Liver (tissue), 9 donors: ENCODE measurements around the gene RNF222. TPM values are rescaled to one million over a fixed set of nuclear protein-coding genes. Genes with fewer than 3 reads are reported as not detected.

Experiments
- DNase-seq: peaks from one replicate; pipeline ENCODE4 v3.0.0-alpha.2; 2017; ENCODE audit warnings: low spot score
- H3K27ac ChIP-seq, 2 donors: one replicate each; pipeline ENCODE4 v1.7.0; 2013; ENCODE audit warnings: inconsistent platforms in 2 of 2, low read length in 2 of 2, control low read depth in 1 of 2, low read depth in 1 of 2, mild to moderate bottlenecking in 1 of 2
- H3K27me3 ChIP-seq, 4 donors: one replicate each; pipeline versions ENCODE4 v1.6.1 to v1.7.0; 2013; ENCODE audit warnings: low read length in 3 of 4, inconsistent platforms in 1 of 4, mild to moderate bottlenecking in 1 of 4, moderate library complexity in 1 of 4; ENCODE audit not compliant: control insufficient read depth in 4 of 4, insufficient read depth in 4 of 4
- H3K36me3 ChIP-seq, 4 donors: one replicate each; pipeline versions ENCODE4 v1.6.1 to v1.7.0; 2013; ENCODE audit warnings: low read length in 3 of 4, mild to moderate bottlenecking in 3 of 4, low read depth in 1 of 4, moderate library complexity in 1 of 4; ENCODE audit not compliant: control insufficient read depth in 4 of 4, insufficient read depth in 3 of 4
- H3K4me1 ChIP-seq, 4 donors: one replicate each; pipeline versions ENCODE4 v1.6.1 to v1.7.0; 2013; ENCODE audit warnings: low read length in 3 of 4, mild to moderate bottlenecking in 3 of 4, moderate library complexity in 1 of 4; ENCODE audit not compliant: control insufficient read depth in 4 of 4, insufficient read depth in 4 of 4
- H3K4me3 ChIP-seq, 3 donors: one replicate each; pipeline versions ENCODE4 v1.6.1 to v1.7.0; 2013; ENCODE audit warnings: low read length in 3 of 3, control low read depth in 1 of 3, low read depth in 1 of 3, mild to moderate bottlenecking in 1 of 3
- H3K9ac ChIP-seq, 2 donors: one replicate each; pipeline ENCODE4 v1.7.0; 2013; ENCODE audit warnings: low read length in 2 of 2, mild to moderate bottlenecking in 2 of 2, moderate library complexity in 2 of 2, control low read depth in 1 of 2, low read depth in 1 of 2
- H3K9me3 ChIP-seq, 4 donors: one replicate each; pipeline versions ENCODE4 v1.6.1 to v1.7.0; 2013; ENCODE audit warnings: low read length in 3 of 4; ENCODE audit not compliant: control insufficient read depth in 4 of 4
- ATF3 ChIP-seq: IDR thresholded peaks from 2 replicates; pipeline ENCODE4 v1.6.1; 2016; ENCODE audit warnings: antibody characterized with exemption
- CTCF ChIP-seq: fragments of 150-350 bp; IDR thresholded peaks from 2 replicates; pipeline ENCODE4 v1.5.1; 2017; ENCODE audit warnings: improper control_type of control experiment, low read depth, low read length; ENCODE audit not compliant: missing input control
- EGR1 ChIP-seq, 2 donors: IDR thresholded peaks; 2 replicates each; pipeline ENCODE4 v1.6.1; 2016 to 2018; ENCODE audit warnings: antibody characterized with exemption in 2 of 2, low read depth in 2 of 2
- FOXA1 ChIP-seq: IDR thresholded peaks from 2 replicates; pipeline ENCODE4 v1.6.1; 2016; ENCODE audit warnings: antibody characterized with exemption
- FOXA2 ChIP-seq: IDR thresholded peaks from 2 replicates; pipeline ENCODE4 v1.6.1; 2016; ENCODE audit warnings: antibody characterized with exemption
- GABPA ChIP-seq, 2 donors: IDR thresholded peaks in 1 of 2; conservative IDR thresholded peaks in 1 of 2; 2 replicates each; pipeline ENCODE4 v1.6.1; 2016; ENCODE audit warnings: antibody characterized with exemption in 2 of 2, mild to moderate bottlenecking in 1 of 2, moderate library complexity in 1 of 2
- HNF4A ChIP-seq, 2 donors: conservative IDR thresholded peaks; 2 replicates each; pipeline ENCODE4 v1.6.1; 2016; ENCODE audit warnings: antibody characterized with exemption in 2 of 2, mild to moderate bottlenecking in 2 of 2
- HNF4G ChIP-seq: IDR thresholded peaks from 2 replicates; pipeline ENCODE4 v1.6.1; 2016; ENCODE audit warnings: antibody characterized with exemption
- JUND ChIP-seq, 2 donors: IDR thresholded peaks; 2 replicates each; pipeline ENCODE4 v1.6.1; 2016; ENCODE audit warnings: antibody characterized with exemption in 2 of 2
- MAX ChIP-seq: IDR thresholded peaks from 2 replicates; pipeline ENCODE4 v1.6.1; 2016; ENCODE audit warnings: antibody characterized with exemption
- NR2F2 ChIP-seq: IDR thresholded peaks from 2 replicates; pipeline ENCODE4 v1.6.1; 2016; ENCODE audit warnings: antibody characterized with exemption
- RAD21 ChIP-seq, 2 donors: IDR thresholded peaks; 2 replicates each; pipeline ENCODE4 v1.6.1; 2016; ENCODE audit warnings: antibody characterized with exemption in 2 of 2, mild to moderate bottlenecking in 2 of 2
- REST ChIP-seq: IDR thresholded peaks from 2 replicates; pipeline ENCODE4 v1.6.1; 2016; ENCODE audit warnings: antibody characterized with exemption, mild to moderate bottlenecking
- SP1 ChIP-seq: IDR thresholded peaks from 2 replicates; pipeline ENCODE4 v1.6.1; 2018; ENCODE audit warnings: antibody characterized with exemption, mild to moderate bottlenecking
- TAF1 ChIP-seq: conservative IDR thresholded peaks from 2 replicates; pipeline ENCODE4 v1.6.1; 2016; ENCODE audit warnings: antibody characterized with exemption, mild to moderate bottlenecking
- YY1 ChIP-seq: IDR thresholded peaks from 2 replicates; pipeline ENCODE4 v1.6.1; 2016; ENCODE audit warnings: antibody characterized with exemption, mild to moderate bottlenecking
- ZBTB33 ChIP-seq: IDR thresholded peaks from 2 replicates; pipeline ENCODE4 v1.6.1; 2016; ENCODE audit warnings: antibody characterized with exemption
- WGBS: extraction: QIAGEN DNeasy Blood & Tissue Kit; methylation state at CpG from one replicate; pipeline ENCODE4 v1.1.7; 2013; 5-methylcytosine and 5-hydroxymethylcytosine counted together
- polyA plus RNA-seq, 2 donors: library from polyadenylated mRNA; stranded (reverse) in 1 of 2; unstranded in 1 of 2; fragments of 200-250 nt in 1 of 2; fragments of >200 nt in 1 of 2; fragmentation: Nextera tagmentation in 1 of 2; extraction: Ambion mirVana in 1 of 2; gene quantifications; one replicate each; pipeline versions ENCODE4 v1.2.1 to v1.2.3, GENCODE V29; 2013 to 2015
- total RNA-seq, 2 donors: library from RNA; depleted of rRNA; stranded (reverse); fragments of >200 nt; gene quantifications; one replicate each; pipeline ENCODE4 v1.2.3, GENCODE V29; 2014
- donor health status: healthy.
- donor health status: healthy.
- donor health status: healthy.
- donor health status: healthy.
- donor health status: healthy.

The RNF222 gene
- total and polyA plus RNA-seq, 4 donors = not detected

GRCh38 chr17:8405499-8406016 lies 7.9 kb upstream of the RNF222 start:
- H3K27ac ChIP-seq = no peak overlapping the region
- no peaks in the 10 kb centered on the region for H3K27me3 ChIP-seq
- H3K4me1 ChIP-seq = peaks cover 0 to 7% (median 6%) of the 10 kb centered on the region in 4 donors
- no peak for TF ChIP-seq EGR1 (IDR thresholded peaks at IDR 0.05; ENCODE audit: low read depth in 2 of 2)
- TF ChIP-seq NR2F2 = no peak
- no peak for TF ChIP-seq FOXA1
- no peak for TF ChIP-seq RAD21 (IDR thresholded peaks at IDR 0.05)
- TF ChIP-seq HNF4G = no peak
- no peak for TF ChIP-seq FOXA2
- no peak for TF ChIP-seq ATF3
- TF ChIP-seq ZBTB33 = no peak
- no peak for TF ChIP-seq TAF1
- no peak for TF ChIP-seq REST
- no peak for TF ChIP-seq MAX
- WGBS = 90% methylated on average over 11 of the region's 11 CpGs
- no peak overlapping the region for H3K4me3 ChIP-seq
- H3K36me3 ChIP-seq = no peaks in the 10 kb centered on the region
- DNase-seq = no peak
- no peak overlapping the region for H3K9ac ChIP-seq
- no peaks in the 10 kb centered on the region for H3K9me3 ChIP-seq

GRCh38 chr17:8402921-8403536 lies 5.4 kb upstream of the RNF222 start:
- Histone ChIP-seq H3K27ac (no peak overlapping the region), H3K27me3 (no peaks in the 10 kb centered on the region), H3K9me3 (no peaks in the 10 kb centered on the region), H3K4me1 (no peaks in the 10 kb centered on the region), H3K4me3 (no peak overlapping the region), H3K36me3 (no peaks in the 10 kb centered on the region), H3K9ac (no peak overlapping the region)
- 87% methylated on average over 11 of the region's 11 CpGs for WGBS
- no peak for DNase-seq
- TF ChIP-seq JUND (IDR thresholded peaks at IDR 0.05) = no peak
- no peak for TF ChIP-seq ZBTB33
- no peak for TF ChIP-seq HNF4A (conservative IDR thresholded peaks at IDR 0.05)
- no peak for TF ChIP-seq REST
- TF ChIP-seq CTCF = no peak
- TF ChIP-seq FOXA1 = no peak
- no peak for TF ChIP-seq GABPA (IDR thresholded peaks at IDR 0.05 in 1 of 2, conservative IDR thresholded peaks at IDR 0.05 in 1 of 2)
- TF ChIP-seq YY1 = no peak
- no peak for TF ChIP-seq RAD21 (IDR thresholded peaks at IDR 0.05)
- TF ChIP-seq MAX = no peak
- no peak for TF ChIP-seq EGR1 (IDR thresholded peaks at IDR 0.05; ENCODE audit: low read depth in 2 of 2)
- TF ChIP-seq HNF4G = no peak
- no peak for TF ChIP-seq TAF1
- TF ChIP-seq SP1 = no peak
